Keratinocyte (primary cell): Measurements from ENCODE around the gene FTO.

Experiments
- CTCF ChIP-seq, 3 experiments: IDR thresholded peaks in 1 of 3; conservative IDR thresholded peaks in 1 of 3; optimal IDR thresholded peaks in 1 of 3; 2 replicates in 2 of 3; 3 replicates in 1 of 3; pipeline versions ENCODE3 to v1.5.1; 2011; ENCODE audit warnings: low read length in 3 of 3, mild to moderate bottlenecking in 3 of 3, moderate library complexity in 2 of 3, control low read depth in 1 of 3, inconsistent platforms in 1 of 3; ENCODE audit not compliant: insufficient read depth in 2 of 3; ENCODE audit errors: extremely low read depth in 1 of 3
- EZH2 ChIP-seq: IDR thresholded peaks from one replicate; pipeline ENCODE4 v1.6.1; 2012; ENCODE audit warnings: inconsistent platforms, mild to moderate bottlenecking, low read length, moderate library complexity

DNA sequence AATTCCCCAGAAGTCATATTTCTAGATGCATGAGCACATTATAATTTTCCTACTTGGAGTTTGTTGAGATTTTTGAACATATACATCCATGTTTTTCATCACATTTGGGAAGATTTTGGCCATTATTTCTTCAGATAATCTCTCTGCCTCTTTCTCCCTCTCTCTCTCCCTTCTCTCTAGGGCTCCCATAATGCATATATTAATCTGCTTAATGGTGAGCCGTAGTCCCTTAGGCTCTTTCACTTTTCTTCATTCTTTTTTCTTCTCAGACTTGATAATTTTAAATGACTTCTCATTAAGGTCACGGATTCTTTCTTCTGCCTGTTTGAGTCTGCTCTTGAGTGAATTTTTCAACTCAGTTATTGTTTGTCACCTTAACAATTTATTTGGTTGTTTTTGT, 481.1 kb downstream of the FTO start:
- TF ChIP-seq CTCF (optimal IDR thresholded peaks at IDR 0.05 in 1 of 3, IDR thresholded peaks at IDR 0.05 in 1 of 3, conservative IDR thresholded peaks at IDR 0.05 in 1 of 3; ENCODE audit: extremely low read depth in 1 of 3, insufficient read depth in 2 of 3, low read length in 3 of 3) (no peak), EZH2 (no peak)
